Gastrocnemius medialis (tissue), 4 donors: ENCODE results near the gene TMEM89. TPM values are rescaled to one million over a fixed set of nuclear protein-coding genes. Genes with fewer than 3 reads are reported as not detected.

Source experiments
- ATAC-seq, 2 donors: fragments of 150-250 bp; one replicate each; pipeline ENCODE4 v1.9.1; 2016
- DNase-seq, 2 donors: peaks; one replicate each; pipeline ENCODE4 v3.0.0-alpha.2; 2019
- H3K27ac ChIP-seq, 4 donors: fragments of 200-600 bp; sonication (generic); 1 replicate in 1 of 4; 2 replicates in 3 of 4; pipeline ENCODE4 v1.5.1; 2016 to 2018; ENCODE audit warnings: mild to moderate bottlenecking in 2 of 4, moderate library complexity in 1 of 4
- H3K27me3 ChIP-seq, 3 donors: fragments of 200-600 bp; sonication (generic) in 2 of 3; 1 replicate in 1 of 3; 2 replicates in 2 of 3; pipeline versions ENCODE4 v1.5.1 to v1.6.0; 2016 to 2019; ENCODE audit warnings: mild to moderate bottlenecking in 1 of 3, moderate library complexity in 1 of 3
- H3K36me3 ChIP-seq, 2 donors: fragments of 200-600 bp; sonication (generic) in 1 of 2; one replicate each; pipeline ENCODE4 v1.5.1; 2017 to 2018
- H3K4me1 ChIP-seq, 2 donors: fragments of 200-600 bp; sonication (generic) in 1 of 2; one replicate each; pipeline ENCODE4 v1.5.1; 2016 to 2017; ENCODE audit warnings: mild to moderate bottlenecking in 2 of 2
- H3K4me3 ChIP-seq, 4 donors: fragments of 200-600 bp; sonication (generic) in 3 of 4; 1 replicate in 1 of 4; 2 replicates in 3 of 4; pipeline ENCODE4 v1.5.1; 2016 to 2019; ENCODE audit warnings: mild to moderate bottlenecking in 2 of 4
- H3K9me3 ChIP-seq, 3 donors: fragments of 200-600 bp; sonication (generic) in 2 of 3; 1 replicate in 1 of 3; 2 replicates in 2 of 3; pipeline ENCODE4 v1.5.1; 2016 to 2019
- POLR2A ChIP-seq, 2 donors: fragments of 450-650 bp; IDR thresholded peaks; one replicate each; pipeline ENCODE4 v1.6.1; 2017; ENCODE audit warnings: antibody characterized with exemption in 2 of 2, mild to moderate bottlenecking in 2 of 2, moderate library complexity in 2 of 2
- in situ Hi-C, 4 donors: fragments of 200-750 bp; cut with MboI; loops; one replicate each; pipeline versions ENCODE4 v1.15.0 to v1.8.0; 2017; ENCODE audit warnings: low sequenced_read_pairs in 4 of 4
- intact Hi-C: fragments of 100-400 bp; cut with DNase I; formaldehyde crosslinking; loops from one replicate; pipeline ENCODE4 v1.15.1; 2023; ENCODE audit warnings: low total_unique reads
- microRNA counts, 2 donors: library from miRNA; unstranded; fragments of <30 nt; microRNA quantifications; one replicate each; lab custom pipeline; 2016
- microRNA-seq, 2 donors: library from miRNA; unstranded; fragments of <30 nt; microRNA quantifications; one replicate each; pipeline ENCODE4, GENCODE V29; 2016; ENCODE audit warnings: borderline replicate concordance in 2 of 2
- total RNA-seq, 4 donors: library from RNA; depleted of rRNA; stranded (reverse); fragments of >200 nt; gene quantifications; one replicate each; pipeline versions ENCODE4 v1.1.0 to v1.2.3, GENCODE V29; 2016
- TF ChIP-seq, protein P1 (sequence below), 5 experiments: fragments of 450-650 bp in 3 of 5; fragments of 200-600 bp in 2 of 5; sonication (generic) in 2 of 5; IDR thresholded peaks in 4 of 5; conservative IDR thresholded peaks in 1 of 5; 1 replicate in 4 of 5; 2 replicates in 1 of 5; pipeline ENCODE4 v1.5.1; 2016 to 2019; ENCODE audit warnings: antibody characterized with exemption in 5 of 5, mild to moderate bottlenecking in 3 of 5, moderate library complexity in 3 of 5

Gene TMEM89
- total RNA-seq, 4 donors from 2014 or later: not detected

GRCh38 chr3:48573973-48574585, 47.5 kb downstream of the TMEM89 start:
- Histone ChIP-seq H3K27me3 (no peaks in the 10 kb centered on the region), H3K9me3 (no peaks in the 10 kb centered on the region), H3K4me1 (no peaks in the 10 kb centered on the region), H3K36me3 (peaks cover 0 to 3% of the 10 kb centered on the region in 2 donors), H3K27ac (no peak overlapping the region), H3K4me3 (no peak overlapping the region)
- TF ChIP-seq POLR2A (IDR thresholded peaks at IDR 0.05): no peak
- TF ChIP-seq, protein P1, sequence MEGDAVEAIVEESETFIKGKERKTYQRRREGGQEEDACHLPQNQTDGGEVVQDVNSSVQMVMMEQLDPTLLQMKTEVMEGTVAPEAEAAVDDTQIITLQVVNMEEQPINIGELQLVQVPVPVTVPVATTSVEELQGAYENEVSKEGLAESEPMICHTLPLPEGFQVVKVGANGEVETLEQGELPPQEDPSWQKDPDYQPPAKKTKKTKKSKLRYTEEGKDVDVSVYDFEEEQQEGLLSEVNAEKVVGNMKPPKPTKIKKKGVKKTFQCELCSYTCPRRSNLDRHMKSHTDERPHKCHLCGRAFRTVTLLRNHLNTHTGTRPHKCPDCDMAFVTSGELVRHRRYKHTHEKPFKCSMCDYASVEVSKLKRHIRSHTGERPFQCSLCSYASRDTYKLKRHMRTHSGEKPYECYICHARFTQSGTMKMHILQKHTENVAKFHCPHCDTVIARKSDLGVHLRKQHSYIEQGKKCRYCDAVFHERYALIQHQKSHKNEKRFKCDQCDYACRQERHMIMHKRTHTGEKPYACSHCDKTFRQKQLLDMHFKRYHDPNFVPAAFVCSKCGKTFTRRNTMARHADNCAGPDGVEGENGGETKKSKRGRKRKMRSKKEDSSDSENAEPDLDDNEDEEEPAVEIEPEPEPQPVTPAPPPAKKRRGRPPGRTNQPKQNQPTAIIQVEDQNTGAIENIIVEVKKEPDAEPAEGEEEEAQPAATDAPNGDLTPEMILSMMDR (IDR thresholded peaks at IDR 0.05 in 4 of 5, conservative IDR thresholded peaks at IDR 0.05 in 1 of 5): no peak
- no peak for DNase-seq
- in situ Hi-C loops: no loop called here
- intact Hi-C loops: no loop called here
- no peak for ATAC-seq

GRCh38 chr3:48572517-48572916, 49.1 kb downstream of the TMEM89 start:
- DNase-seq: no peak
- no peak overlapping the region for H3K4me3 ChIP-seq
- no peak for ATAC-seq
- intact Hi-C loops: no loop called here
- no peaks in the 10 kb centered on the region for H3K27me3 ChIP-seq
- TF ChIP-seq, protein P1 (IDR thresholded peaks at IDR 0.05 in 4 of 5, conservative IDR thresholded peaks at IDR 0.05 in 1 of 5): no peak
- TF ChIP-seq POLR2A (IDR thresholded peaks at IDR 0.05): no peak
- peaks cover 0 to 3% of the 10 kb centered on the region in 2 donors for H3K36me3 ChIP-seq
- in situ Hi-C loops: no loop called here
- no peaks in the 10 kb centered on the region for H3K4me1 ChIP-seq
- H3K9me3 ChIP-seq: no peaks in the 10 kb centered on the region
- no peak overlapping the region for H3K27ac ChIP-seq

GRCh38 chr3:48571938-48572337, 49.6 kb downstream of the TMEM89 start:
- Histone ChIP-seq H3K4me3 (no peak overlapping the region), H3K27me3 (no peaks in the 10 kb centered on the region), H3K27ac (no peak overlapping the region), H3K9me3 (no peaks in the 10 kb centered on the region), H3K4me1 (no peaks in the 10 kb centered on the region), H3K36me3 (peaks cover 0 to 3% of the 10 kb centered on the region in 2 donors)
- in situ Hi-C loops: no loop called here
- intact Hi-C loops: no loop called here
- ATAC-seq: no peak
- no peak for DNase-seq
- no peak for TF ChIP-seq POLR2A (IDR thresholded peaks at IDR 0.05)
- TF ChIP-seq, protein P1 (IDR thresholded peaks at IDR 0.05 in 4 of 5, conservative IDR thresholded peaks at IDR 0.05 in 1 of 5): no peak

MicroRNAs encoded within 50 kb of the gene (microRNA counts, 767-probe panel; counts per million panel counts)
- microRNA hsa-miR-711 (lab: Ali Mortazavi, UCI): 356 to 448 counts per million in 2 donors

Small RNA genes within 50 kb of the gene (microRNA-seq; reads per million reads assigned to microRNA genes)
- gene MIR4793 (0 reads per million in 2 donors), gene MIR711 (0 reads per million in 2 donors)

Other genes with a start within 250 kb of the TMEM89 start
- gene FBXW12, start 249.6 kb downstream of the TMEM89 start, total RNA-seq: not detected
- gene PLXNB1, start 191.7 kb downstream of the TMEM89 start, total RNA-seq: 1 to 10 TPM; 2.8 to 7.2 (median 3.5) TPM
- 10 to 100 TPM in 2 of 4 donors, 1 to 10 TPM in 2; 4.9 to 12.2 (median 9.9) TPM for gene CCDC51, start 181.7 kb downstream of the TMEM89 start, total RNA-seq
- 100 to 1,000 TPM; 202 to 353 (median 294) TPM for gene TMA7, start 181.5 kb downstream of the TMEM89 start, total RNA-seq
- 1 to 10 TPM; 4.8 to 7.2 (median 7.0) TPM for gene ATRIP, start 175.0 kb downstream of the TMEM89 start, total RNA-seq
- 10 to 100 TPM; 17.0 to 31.6 (median 23.4) TPM for gene SHISA5, start 117.6 kb downstream of the TMEM89 start, total RNA-seq
- 1 to 10 TPM in 3 of 4 donors, under 1 TPM in 1; 0.87 to 2.6 (median 1.7) TPM for gene PFKFB4, start 65.0 kb downstream of the TMEM89 start, total RNA-seq
- gene UCN2, start 58.0 kb downstream of the TMEM89 start, total RNA-seq: not detected
- 1 to 10 TPM in 2 of 4 donors, under 1 TPM in 2; 0.66 to 1.7 (median 1.1) TPM for gene COL7A1, start 26.4 kb downstream of the TMEM89 start, total RNA-seq
- gene UQCRC1, start 12.1 kb downstream of the TMEM89 start, total RNA-seq: 100 to 1,000 TPM; 679 to 861 (median 720) TPM
- 10 to 100 TPM in 2 of 4 donors, 1 to 10 TPM in 2; 6.1 to 17.3 (median 10.1) TPM for gene SLC26A6, start 13.7 kb upstream of the TMEM89 start, total RNA-seq
- gene CELSR3, start 41.1 kb upstream of the TMEM89 start, total RNA-seq: under 1 TPM in 3 of 4 donors, not detected in 1; 0.02 to 0.25 (median 0.05) TPM
- 10 to 100 TPM; 13.2 to 33.1 (median 19.4) TPM for gene NCKIPSD, start 64.1 kb upstream of the TMEM89 start, total RNA-seq
- 10 to 100 TPM; 16.9 to 31.8 (median 22.0) TPM for gene IP6K2, start 95.5 kb upstream of the TMEM89 start, total RNA-seq
- 10 to 100 TPM; 62.2 to 97.1 (median 80.2) TPM for gene PRKAR2A, start 226.1 kb upstream of the TMEM89 start, total RNA-seq